Uterus (tissue), 2 donors: ENCODE results near the gene C1orf50.

Source experiments
- POLR2A ChIP-seq, 2 donors: fragments of 450-650 bp; IDR thresholded peaks; one replicate each; pipeline ENCODE4 v1.6.1; 2016; ENCODE audit warnings: antibody characterized with exemption in 2 of 2, mild to moderate bottlenecking in 1 of 2, moderate library complexity in 1 of 2
- TF ChIP-seq, protein P1 (sequence below), 4 experiments: fragments of 200-600 bp in 2 of 4; fragments of 450-650 bp in 2 of 4; sonication (generic) in 2 of 4; IDR thresholded peaks; one replicate each; pipeline ENCODE4 v1.5.1; 2016 to 2019; ENCODE audit warnings: antibody characterized with exemption in 4 of 4, mild to moderate bottlenecking in 2 of 4, moderate library complexity in 1 of 4

DNA sequence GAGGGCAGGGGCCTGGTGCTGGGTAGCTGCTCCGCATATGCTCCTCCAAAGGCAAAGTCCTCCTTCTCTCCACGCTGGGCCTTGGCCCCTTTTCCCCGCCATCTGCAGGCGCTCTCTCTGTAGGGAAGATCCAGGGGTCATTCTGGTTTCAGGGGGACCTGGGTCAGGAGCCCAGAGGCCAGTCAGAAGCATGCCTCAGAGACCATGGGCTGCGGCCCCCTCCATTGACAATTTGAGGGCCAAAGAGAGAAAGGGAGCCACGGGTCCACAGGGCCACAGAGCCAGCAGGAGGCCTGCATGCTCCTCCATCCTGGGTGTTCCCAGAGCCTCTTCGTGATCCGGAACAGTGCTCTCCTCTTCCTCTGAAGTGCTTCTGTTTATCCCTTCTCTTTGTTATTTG, 24.9 kb upstream of the C1orf50 start:
- TF ChIP-seq, protein P1, sequence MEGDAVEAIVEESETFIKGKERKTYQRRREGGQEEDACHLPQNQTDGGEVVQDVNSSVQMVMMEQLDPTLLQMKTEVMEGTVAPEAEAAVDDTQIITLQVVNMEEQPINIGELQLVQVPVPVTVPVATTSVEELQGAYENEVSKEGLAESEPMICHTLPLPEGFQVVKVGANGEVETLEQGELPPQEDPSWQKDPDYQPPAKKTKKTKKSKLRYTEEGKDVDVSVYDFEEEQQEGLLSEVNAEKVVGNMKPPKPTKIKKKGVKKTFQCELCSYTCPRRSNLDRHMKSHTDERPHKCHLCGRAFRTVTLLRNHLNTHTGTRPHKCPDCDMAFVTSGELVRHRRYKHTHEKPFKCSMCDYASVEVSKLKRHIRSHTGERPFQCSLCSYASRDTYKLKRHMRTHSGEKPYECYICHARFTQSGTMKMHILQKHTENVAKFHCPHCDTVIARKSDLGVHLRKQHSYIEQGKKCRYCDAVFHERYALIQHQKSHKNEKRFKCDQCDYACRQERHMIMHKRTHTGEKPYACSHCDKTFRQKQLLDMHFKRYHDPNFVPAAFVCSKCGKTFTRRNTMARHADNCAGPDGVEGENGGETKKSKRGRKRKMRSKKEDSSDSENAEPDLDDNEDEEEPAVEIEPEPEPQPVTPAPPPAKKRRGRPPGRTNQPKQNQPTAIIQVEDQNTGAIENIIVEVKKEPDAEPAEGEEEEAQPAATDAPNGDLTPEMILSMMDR (IDR thresholded peaks at IDR 0.05) = no peak
- TF ChIP-seq POLR2A (IDR thresholded peaks at IDR 0.05) = no peak
